GM18861 (cell line): ENCODE measurements around the gene EFNA5.

Source experiments
- ATAC-seq: cut with Tn5 transposase; IDR thresholded peaks from one replicate; pipeline ENCODE4 v1.9.1; 2021; ENCODE audit not compliant: unreplicated experiment

The EFNA5 gene

GRCh38 chr5:107604990-107605389 lies 65.7 kb downstream of the EFNA5 start:
- no peak for ATAC-seq

DNA sequence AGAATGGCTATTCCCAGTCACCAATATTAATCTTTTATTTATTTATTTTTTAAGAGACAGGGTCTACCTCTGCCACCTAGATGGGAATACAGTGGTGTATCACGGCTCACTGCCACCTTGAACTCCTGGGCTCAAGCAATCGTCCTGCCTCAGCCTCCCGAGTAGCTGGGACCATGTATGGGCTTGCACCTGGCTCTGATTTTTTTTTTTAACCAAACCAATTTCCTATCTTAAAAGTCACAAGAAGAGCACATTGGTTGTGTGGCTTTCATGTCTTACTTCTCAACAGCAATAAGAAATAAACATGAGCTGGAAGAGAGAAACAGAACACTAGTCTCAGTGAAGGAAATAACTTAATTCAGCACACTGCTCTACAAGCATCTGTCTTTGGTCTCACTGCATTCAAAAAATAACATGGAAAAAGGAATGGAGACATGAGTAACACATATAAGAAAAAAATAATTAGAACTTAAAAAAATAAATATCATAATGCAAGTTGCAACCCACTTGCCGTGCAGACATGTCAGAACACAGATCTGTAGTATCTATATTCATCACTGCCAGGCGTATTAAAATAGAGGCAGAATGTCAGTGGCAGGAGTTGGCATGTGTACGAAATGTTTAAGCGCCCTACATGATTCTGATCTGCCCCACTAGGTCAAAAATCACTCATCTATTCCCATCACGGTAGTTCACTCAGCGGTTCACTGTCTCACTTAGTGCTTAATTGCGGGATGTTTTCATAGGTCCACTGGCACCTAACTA lies 66.4 kb downstream of the EFNA5 start:
- no peak for ATAC-seq

DNA sequence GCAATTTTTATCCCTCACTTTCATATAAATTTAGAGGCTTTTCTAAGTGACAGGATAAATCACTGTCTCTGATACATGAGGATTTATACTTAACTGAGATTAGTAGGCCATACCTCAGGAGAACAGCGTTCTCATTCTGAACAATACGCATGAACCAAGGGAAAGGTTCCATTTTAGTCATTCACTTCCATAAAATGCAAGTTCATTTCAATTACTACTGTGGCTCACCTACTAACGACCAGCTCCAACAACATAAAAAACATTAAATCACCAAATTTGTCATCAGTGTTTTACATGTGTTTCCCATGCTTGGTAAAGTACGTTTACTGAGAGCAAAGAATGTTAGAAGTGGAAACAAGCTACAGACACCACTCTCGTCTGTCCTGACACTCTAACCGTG lies 67.4 kb downstream of the EFNA5 start:
- ATAC-seq: no peak

DNA sequence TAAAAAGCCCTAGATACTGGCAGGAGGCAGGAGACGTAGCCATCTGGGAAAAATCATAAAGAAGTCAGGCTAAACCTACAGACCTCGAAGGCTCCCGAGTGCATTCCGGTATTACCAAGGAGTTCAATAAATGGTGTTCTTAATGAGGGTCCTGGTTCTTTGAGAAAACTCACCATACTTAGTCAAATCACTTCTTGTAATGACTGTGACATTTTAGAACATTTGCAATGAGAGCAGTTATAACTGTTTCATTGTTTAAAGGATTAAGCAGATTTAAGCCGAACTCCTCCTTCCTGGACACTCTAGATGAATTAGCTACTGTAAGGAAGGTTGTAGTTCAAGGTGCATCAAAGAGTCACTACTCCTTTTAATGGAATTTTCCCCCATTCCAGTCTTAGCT lies 67.8 kb downstream of the EFNA5 start:
- ATAC-seq: no peak

- no peak for ATAC-seq
Observed at GRCh38 chr5:107601076-107601475, 69.7 kb downstream of the EFNA5 start.

GRCh38 chr5:107598958-107599357 lies 71.8 kb downstream of the EFNA5 start:
- no peak for ATAC-seq

GRCh38 chr5:107597803-107598202 lies 72.9 kb downstream of the EFNA5 start:
- ATAC-seq: no peak

DNA sequence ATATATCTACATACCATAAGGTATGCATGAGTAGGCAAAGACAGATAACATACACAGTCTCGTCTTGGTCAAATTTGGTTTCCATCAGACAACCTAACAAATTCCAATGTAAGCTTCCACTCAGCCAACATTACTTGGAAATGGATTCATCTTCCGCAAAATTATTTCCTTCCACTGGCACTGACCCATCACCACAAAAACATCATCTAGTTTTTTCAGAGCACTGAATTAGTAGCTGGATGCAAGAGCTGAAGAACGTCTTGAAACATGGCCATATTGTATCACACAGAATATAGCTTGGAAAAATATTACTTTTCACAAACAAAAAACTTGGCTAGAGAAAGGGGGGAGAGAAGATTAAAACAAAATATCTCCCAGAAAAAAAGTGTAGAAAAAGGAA lies 73.5 kb downstream of the EFNA5 start:
- no peak for ATAC-seq

DNA sequence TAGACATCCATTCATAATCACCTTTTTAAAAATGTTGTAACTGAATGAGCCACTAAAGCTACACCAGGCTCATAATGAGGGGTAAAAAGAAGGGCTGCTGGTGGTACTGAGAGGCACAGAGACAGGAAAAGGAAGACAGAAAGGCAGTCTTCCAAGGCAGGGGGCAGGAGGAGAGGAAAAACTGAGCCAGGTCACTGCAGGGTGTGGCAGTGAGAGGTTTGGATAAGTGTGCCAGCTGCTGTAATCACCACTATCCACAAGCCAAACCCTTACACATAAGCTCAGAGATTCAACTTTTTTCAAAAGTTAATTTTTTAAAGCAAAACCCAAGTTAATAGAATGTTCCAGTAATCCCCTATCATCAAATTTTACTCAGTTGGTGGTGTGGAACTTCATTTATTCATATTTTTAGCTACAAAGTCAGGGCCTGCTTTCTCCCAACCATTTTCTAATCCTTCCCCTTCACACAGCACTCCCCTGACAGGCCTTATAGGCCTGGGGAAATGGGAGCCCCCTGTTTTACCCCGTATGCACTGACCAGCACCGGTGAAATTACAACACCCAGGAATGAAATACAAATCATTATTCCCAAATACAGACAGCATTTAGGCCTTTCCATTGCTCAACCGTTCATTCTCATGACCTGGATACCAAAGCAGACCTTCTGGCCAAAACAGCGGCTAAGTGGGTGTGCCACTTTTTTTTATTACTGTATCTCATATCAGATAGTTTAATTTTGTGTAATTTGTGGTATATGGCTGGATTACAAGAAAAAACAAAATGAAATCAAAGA lies 76.3 kb downstream of the EFNA5 start:
- ATAC-seq: no peak

GRCh38 chr5:107593009-107593408 lies 77.7 kb downstream of the EFNA5 start:
- no peak for ATAC-seq

- no peak for ATAC-seq
Observed at GRCh38 chr5:107592515-107592914, 78.2 kb downstream of the EFNA5 start.

DNA sequence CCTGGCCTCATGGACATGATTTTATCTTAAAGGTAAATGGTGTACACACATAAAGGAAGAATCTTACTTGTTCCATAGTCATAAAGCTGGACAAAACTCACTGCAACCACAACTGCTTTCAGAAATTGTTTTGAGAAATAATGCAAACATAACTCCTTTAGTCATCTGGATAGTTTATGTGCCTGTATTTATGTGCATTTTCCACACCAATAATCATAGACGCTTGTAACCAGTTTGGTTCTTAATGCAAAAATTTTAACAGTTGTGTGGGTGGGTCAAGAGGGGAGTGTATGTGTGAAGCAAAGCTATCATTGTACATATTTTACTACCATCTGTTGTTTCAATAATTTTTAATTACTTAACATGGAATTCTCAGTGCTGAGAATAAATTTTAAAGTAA lies 80.1 kb downstream of the EFNA5 start:
- ATAC-seq: no peak

GRCh38 chr5:107589520-107590193 lies 81.1 kb downstream of the EFNA5 start:
- no peak for ATAC-seq

DNA sequence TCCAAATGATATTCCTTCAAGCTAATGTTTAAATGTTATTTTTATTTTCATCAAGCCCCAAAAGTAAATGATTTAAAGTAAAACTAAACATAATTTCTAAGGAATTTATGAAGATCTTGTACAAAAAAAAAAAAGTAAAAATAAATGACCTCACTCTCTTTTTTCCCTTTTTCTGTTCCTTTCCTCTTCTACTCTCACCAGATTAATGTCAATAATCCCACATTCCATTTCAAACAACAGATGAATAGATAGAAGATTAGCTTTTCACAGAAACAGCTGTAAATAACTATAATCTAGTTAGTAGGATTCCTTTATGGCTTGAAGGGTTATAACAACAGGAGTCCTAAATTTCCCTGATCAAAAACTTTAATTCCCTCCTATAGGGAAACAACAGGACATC lies 88.1 kb downstream of the EFNA5 start:
- no peak for ATAC-seq

DNA sequence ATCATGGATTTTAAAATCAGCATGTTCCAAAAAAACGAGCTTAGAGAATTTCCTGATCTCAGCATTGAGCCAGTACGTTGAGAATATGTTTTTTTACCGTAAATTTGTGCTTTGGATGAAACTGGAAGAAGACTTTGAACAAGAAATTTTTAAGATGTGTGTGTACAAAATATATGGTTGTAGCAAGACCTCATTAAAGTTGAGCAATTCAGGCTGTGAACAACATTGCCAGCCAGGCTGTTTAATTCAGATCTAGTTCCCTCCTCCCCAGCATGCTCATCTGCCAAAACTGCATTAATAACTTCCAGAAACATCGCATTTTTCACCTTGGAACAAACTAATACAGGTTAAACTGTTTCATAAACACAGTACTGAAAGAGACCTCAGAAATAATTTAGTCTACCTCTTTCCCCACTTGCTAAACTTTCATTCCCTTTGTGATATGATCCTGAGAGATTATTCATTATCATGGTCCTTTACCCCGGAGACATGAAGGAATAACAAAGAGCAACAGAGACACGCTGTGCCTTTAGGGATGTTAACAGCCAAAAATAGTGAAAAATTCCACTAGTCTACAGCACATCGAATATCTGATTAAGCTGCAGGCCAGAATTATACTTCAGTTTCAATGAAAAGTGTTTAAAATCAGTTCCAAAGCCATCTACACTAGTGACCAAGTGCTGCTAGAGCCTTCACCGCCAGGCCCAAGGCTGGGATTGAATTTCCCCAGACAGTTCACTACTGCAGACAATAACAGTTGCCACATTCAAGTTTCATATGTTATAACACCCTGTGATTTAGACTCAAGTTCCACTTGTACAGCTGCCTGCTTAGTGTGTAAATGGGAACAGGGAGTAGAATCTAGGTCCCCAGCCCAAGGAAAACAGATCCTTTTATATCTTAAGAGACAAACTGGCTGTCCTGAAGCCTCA lies 89.6 kb downstream of the EFNA5 start:
- no peak for ATAC-seq

- no peak for ATAC-seq
Observed at GRCh38 chr5:107578051-107578635, 92.6 kb downstream of the EFNA5 start.

GRCh38 chr5:107577394-107577950 lies 93.3 kb downstream of the EFNA5 start:
- no peak for ATAC-seq

GRCh38 chr5:107576736-107577393 lies 93.9 kb downstream of the EFNA5 start:
- no peak for ATAC-seq

- no peak for ATAC-seq
Observed at GRCh38 chr5:107576155-107576554, 94.6 kb downstream of the EFNA5 start.

DNA sequence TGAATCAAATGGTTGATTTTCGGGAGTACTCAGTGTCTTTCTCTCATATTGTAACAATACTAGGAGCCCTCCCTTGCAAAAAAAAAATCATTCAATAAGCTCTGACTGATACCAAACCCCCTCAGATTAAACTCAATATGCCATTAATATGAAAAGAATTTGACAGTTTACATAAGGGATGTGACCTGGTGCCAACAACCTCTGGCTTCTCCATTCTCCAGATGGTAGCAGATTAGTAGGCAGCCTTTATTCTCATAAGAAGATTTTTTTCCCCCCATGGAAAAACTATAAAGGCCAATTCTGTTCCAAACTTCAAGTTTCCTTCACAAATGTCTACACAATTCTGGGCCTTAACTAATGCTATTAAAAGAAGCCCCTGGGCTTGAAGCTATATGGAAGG lies 96.5 kb downstream of the EFNA5 start:
- ATAC-seq: no peak
